ENCODE measurements around the gene EFHC1. TPM values are rescaled to one million over a fixed set of nuclear protein-coding genes. Genes with fewer than 3 reads are reported as not detected.

Gene EFHC1
- total and polyA plus RNA-seq, 12 donors: 3.3 to 14.3 (median 5.8) TPM

DNA sequence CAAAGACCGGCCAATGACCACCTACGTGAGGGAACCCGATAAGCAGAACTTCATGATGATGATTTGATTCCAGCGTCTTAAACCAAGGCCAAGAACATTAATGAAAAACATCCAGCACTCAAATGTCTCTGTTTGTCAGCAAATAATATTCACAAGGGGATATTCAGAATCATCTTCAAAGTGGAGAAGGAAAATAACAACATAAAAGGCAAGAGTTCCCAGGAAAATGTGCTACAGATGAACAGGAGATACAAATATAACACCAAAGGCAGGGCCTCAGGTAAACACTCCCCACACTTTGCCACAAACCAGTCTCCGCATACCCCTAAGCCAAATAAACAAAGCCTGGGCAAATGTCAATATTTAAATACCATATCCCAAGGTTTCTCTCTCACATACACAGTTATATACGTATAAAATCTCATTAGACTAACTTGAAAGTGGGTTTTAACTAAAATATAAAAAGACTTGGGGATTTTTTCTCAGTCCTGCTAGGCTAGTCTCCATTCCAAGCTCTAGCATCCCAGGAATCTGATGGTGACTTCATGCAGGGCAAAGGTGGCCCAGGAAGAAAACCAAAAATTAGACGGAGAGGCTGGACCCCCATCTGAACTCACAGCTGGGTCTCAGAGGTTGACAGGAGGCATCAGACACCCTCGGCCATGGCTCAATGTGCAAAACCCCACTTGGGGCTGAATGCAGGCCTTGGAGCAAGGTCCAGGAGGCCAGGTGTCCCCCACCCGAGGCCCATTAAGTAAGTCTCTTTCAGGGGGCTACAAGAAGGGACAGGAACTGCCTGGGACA, 124.7 kb downstream of the EFHC1 start:
- no peak for DNase-seq

DNA sequence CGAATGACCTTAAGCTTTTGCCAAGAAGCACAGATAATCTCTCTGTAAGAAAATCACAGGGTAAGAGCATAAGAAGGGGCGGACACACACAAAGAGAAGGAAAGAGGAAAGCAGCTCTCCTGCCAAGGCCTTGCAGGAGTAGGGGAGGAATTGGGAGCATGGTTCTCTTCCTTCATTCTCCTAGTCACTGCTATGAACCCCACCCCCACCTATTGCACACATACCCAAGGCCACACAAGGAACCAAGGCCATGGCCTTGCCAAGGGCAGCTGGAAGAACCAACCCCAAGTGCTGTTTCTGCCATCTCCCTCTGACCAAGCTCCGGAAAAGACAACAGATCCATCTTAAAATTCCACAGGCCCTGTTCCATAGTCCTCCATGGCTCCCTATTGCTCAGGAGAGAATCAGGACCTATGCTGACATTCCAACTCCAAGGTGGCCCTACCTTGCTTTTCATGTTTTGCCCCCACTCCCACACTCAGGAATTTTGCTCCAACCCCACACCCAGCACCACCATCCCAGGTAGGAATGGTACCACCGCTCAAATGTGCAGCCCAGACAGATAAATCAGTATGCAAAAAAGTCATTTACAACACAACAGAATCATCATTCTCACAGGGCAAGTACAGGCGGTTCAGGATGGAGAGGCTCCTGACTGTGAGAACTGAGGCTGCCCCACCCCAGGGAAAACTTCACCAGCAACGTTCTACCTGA, 125.4 kb downstream of the EFHC1 start:
- peaks cover 22 to 92% (median 77%) of the 10 kb centered on the region in 9 donors for H3K4me1 ChIP-seq
- intact Hi-C loops (cut with DNase I): no loop called here
- peak overlapping the region in 1 of 10 donors; percentile 55 for H3K27ac ChIP-seq

More for the DNA sequence above, 124.7 kb downstream of the EFHC1 start:
- no peak overlapping the region for H3K4me3 ChIP-seq
- WGBS, 2 donors: 79 to 86% methylated on average over 9 of the region's 9 CpGs
- no peaks in the 10 kb centered on the region for H3K27me3 ChIP-seq
- no peaks in the 10 kb centered on the region for H3K36me3 ChIP-seq
- intact Hi-C loops (cut with DNase I): no loop called here
- ATAC-seq: no peak
- H3K4me1 ChIP-seq: peaks cover 19 to 92% (median 75%) of the 10 kb centered on the region in 9 donors
- TF ChIP-seq, protein P1, sequence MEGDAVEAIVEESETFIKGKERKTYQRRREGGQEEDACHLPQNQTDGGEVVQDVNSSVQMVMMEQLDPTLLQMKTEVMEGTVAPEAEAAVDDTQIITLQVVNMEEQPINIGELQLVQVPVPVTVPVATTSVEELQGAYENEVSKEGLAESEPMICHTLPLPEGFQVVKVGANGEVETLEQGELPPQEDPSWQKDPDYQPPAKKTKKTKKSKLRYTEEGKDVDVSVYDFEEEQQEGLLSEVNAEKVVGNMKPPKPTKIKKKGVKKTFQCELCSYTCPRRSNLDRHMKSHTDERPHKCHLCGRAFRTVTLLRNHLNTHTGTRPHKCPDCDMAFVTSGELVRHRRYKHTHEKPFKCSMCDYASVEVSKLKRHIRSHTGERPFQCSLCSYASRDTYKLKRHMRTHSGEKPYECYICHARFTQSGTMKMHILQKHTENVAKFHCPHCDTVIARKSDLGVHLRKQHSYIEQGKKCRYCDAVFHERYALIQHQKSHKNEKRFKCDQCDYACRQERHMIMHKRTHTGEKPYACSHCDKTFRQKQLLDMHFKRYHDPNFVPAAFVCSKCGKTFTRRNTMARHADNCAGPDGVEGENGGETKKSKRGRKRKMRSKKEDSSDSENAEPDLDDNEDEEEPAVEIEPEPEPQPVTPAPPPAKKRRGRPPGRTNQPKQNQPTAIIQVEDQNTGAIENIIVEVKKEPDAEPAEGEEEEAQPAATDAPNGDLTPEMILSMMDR (IDR thresholded peaks at IDR 0.05): no peak
- H3K27ac ChIP-seq: peak overlapping the region in 7 of 10 donors; percentile 6 to 55 (median 38)
- H3K9me3 ChIP-seq: no peaks in the 10 kb centered on the region

DNA sequence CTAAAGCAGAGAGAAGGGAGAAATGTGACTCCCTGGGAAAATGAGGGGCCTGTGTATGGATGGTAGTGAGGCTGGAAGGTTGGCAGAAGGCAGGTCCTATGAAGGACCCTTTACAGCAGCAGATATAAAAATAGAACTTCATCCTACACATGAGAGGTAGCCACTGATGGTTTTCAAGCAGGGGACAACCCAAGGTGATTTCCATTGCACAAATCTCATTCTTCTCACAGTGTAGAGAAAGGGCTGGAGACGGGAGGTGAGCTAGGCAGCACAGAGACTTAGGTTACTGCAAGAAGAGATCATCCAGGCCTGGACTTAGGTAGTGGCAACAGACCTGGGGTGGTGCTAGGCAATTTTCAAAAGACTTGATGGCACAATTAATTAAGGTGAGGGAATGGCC, 126.0 kb downstream of the EFHC1 start:
- Histone ChIP-seq H3K4me1 (peaks cover 22 to 92% (median 83%) of the 10 kb centered on the region in 9 donors), H3K27me3 (no peaks in the 10 kb centered on the region), H3K4me3 (no peak overlapping the region), H3K36me3 (no peaks in the 10 kb centered on the region), H3K27ac (no peak overlapping the region), H3K9me3 (no peaks in the 10 kb centered on the region)
- TF ChIP-seq, protein P1 (IDR thresholded peaks at IDR 0.05): no peak
- ATAC-seq (no peak), DNase-seq (no peak)
- intact Hi-C loops (cut with DNase I): no loop called here
- 82 to 84% methylated on average over 1 of the region's 1 CpG for whole genome bisulfite sequencing, 2 donors

More for the DNA sequence above, 125.4 kb downstream of the EFHC1 start:
- TF ChIP-seq, protein P1 (IDR thresholded peaks at IDR 0.05): no peak
- no peak overlapping the region for H3K4me3 ChIP-seq
- WGBS, 2 donors: 77 to 85% methylated on average over 6 of the region's 6 CpGs
- H3K36me3 ChIP-seq: no peaks in the 10 kb centered on the region
- ATAC-seq (no peak), DNase-seq (no peak)
- no peaks in the 10 kb centered on the region for H3K27me3 ChIP-seq
- H3K9me3 ChIP-seq: no peaks in the 10 kb centered on the region

DNA sequence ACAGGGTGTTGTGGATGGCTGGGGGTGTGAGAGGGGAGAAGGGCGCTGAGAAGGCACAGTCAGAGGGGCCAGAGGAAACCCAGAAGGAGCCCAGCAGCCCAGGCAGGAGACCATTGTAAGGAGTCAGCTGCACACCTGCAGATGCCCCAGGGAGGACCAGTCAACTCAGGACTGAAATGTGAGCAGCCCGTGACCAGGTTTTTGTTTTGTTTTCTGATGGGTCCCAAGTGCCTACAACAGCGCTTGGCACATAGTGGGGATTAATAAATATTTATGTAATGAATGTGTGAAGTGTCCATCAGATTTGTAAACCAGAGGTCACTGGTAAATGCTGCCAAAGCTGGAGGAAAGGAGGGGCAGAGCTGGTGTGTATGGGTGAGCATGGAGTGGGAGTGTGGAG, 126.5 kb downstream of the EFHC1 start:
- no peak overlapping the region for H3K4me3 ChIP-seq
- DNase-seq (no peak), ATAC-seq (no peak)
- no peaks in the 10 kb centered on the region for H3K9me3 ChIP-seq
- intact Hi-C loops (cut with DNase I): no loop called here
- no peaks in the 10 kb centered on the region for H3K27me3 ChIP-seq
- TF ChIP-seq, protein P1 (IDR thresholded peaks at IDR 0.05): no peak
- H3K4me1 ChIP-seq: peaks cover 22 to 93% (median 85%) of the 10 kb centered on the region in 9 donors
- H3K36me3 ChIP-seq: no peaks in the 10 kb centered on the region
- no peak overlapping the region for H3K27ac ChIP-seq
- WGBS, 2 donors: 93 to 97% methylated on average over 3 of the region's 3 CpGs
